Measurements from ENCODE around the gene ACOXL. TPM values are rescaled to one million over a fixed set of nuclear protein-coding genes. Genes with fewer than 3 reads are reported as not detected.

Gene ACOXL
- total and polyA plus RNA-seq, 2 donors (not counting 3 experiments of a cell fraction or from before 2014, with no cell fraction given) = not detected

DNA sequence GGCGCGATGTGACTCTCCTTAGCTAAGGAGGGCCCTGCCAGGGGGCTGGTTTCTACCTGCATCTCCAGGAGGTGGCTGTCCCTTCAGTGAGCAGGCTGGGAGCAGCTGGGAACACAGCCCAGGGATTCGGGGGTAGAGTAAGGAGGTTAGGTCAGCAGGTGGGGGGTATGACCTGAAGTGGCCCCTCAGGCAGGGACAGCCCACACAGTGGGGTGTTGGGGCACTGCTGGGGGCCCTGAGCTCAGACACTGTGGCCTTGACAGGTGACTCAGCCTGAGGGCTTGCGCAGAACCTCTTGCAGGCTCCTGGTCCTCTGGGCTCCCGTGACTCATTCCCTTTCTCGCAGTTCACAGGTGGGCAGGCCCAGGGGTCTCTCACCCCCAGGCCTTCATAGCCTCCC is 202.6 kb downstream of the ACOXL start:
- DNase-seq (ENCODE audit: low read depth, low spot score) (no peak), FAIRE-seq (no peak)
- Histone ChIP-seq H3K4me3 (replicated peaks in 1 of 3; ENCODE audit: insufficient read depth in 1 of 3, low read depth in 1 of 3, low read length in 3 of 3) (no peak overlapping the region), H3K4me1 (ENCODE audit: control insufficient read depth, extremely low read depth, insufficient read depth, low read length) (no peaks in the 10 kb centered on the region), H3K9me1 (replicated peaks; ENCODE audit: control insufficient read depth, extremely low read depth, insufficient read depth, low read length) (no peaks in the 10 kb centered on the region), H3K27me3 (ENCODE audit: control insufficient read depth in 2 of 2, insufficient read depth in 2 of 2, low read length in 2 of 2) (peaks cover under 1 to 4% of the 10 kb centered on the region in 2 experiments), H3K36me3 (ENCODE audit: control insufficient read depth in 2 of 2, extremely low read depth in 1 of 2, insufficient read depth in 2 of 2, low read length in 2 of 2) (no peaks in the 10 kb centered on the region), H3K79me2 (ENCODE audit: control insufficient read depth, insufficient read depth, low read length) (no peaks in the 10 kb centered on the region), H2AFZ (ENCODE audit: low read depth, low read length) (no peak overlapping the region), H3K4me2 (ENCODE audit: insufficient read depth, low read length) (no peak overlapping the region), H3K9ac (replicated peaks; ENCODE audit: extremely low read depth, insufficient read depth, low read length) (no peak overlapping the region), H4K20me1 (replicated peaks; ENCODE audit: control insufficient read depth, extremely low read depth, insufficient read depth, low read length) (no peaks in the 10 kb centered on the region), H3K27ac (ENCODE audit: insufficient read depth, low read depth, low read length) (no peak overlapping the region), H3K9me3 (replicated peaks; ENCODE audit: control insufficient read depth, insufficient read depth, low read length) (no peaks in the 10 kb centered on the region)
- dilution Hi-C loops (cut with MboI; ENCODE audit: extremely low pct_ligation_motif_present, low sequenced_read_pairs) = no loop called here
- ChIA-PET CTCF (no interaction called here), POLR2A (no interaction called here)
- BruUV-seq (replicated peaks) = no TSS peak
- intact Hi-C loops (cut with micrococcal nuclease) = no loop called here
- TF ChIP-seq EZH2 (IDR thresholded peaks at IDR 0.05; ENCODE audit: borderline replicate concordance, low read depth, low read length, severe bottlenecking) (no peak), FOS (IDR thresholded peaks at IDR 0.05; ENCODE audit: borderline replicate concordance, insufficient read depth, low read length) (no peak), MYC (IDR thresholded peaks at IDR 0.05; ENCODE audit: low read depth, low read length) (no peak), JUN (IDR thresholded peaks at IDR 0.05; ENCODE audit: borderline replicate concordance, insufficient read depth, insufficient read length, low read depth) (no peak), POLR2AphosphoS5 (IDR thresholded peaks at IDR 0.05; ENCODE audit: insufficient read depth, low read depth, low read length) (no peak), GATA2 (IDR thresholded peaks at IDR 0.05; ENCODE audit: insufficient read depth, insufficient read length, low read depth, low read length) (no peak), MAX (IDR thresholded peaks at IDR 0.05; ENCODE audit: insufficient read depth, insufficient read length) (no peak), POLR2A (IDR thresholded peaks at IDR 0.05; ENCODE audit: low read depth, low read length) (no peak)
- TF ChIP-seq, protein P1, sequence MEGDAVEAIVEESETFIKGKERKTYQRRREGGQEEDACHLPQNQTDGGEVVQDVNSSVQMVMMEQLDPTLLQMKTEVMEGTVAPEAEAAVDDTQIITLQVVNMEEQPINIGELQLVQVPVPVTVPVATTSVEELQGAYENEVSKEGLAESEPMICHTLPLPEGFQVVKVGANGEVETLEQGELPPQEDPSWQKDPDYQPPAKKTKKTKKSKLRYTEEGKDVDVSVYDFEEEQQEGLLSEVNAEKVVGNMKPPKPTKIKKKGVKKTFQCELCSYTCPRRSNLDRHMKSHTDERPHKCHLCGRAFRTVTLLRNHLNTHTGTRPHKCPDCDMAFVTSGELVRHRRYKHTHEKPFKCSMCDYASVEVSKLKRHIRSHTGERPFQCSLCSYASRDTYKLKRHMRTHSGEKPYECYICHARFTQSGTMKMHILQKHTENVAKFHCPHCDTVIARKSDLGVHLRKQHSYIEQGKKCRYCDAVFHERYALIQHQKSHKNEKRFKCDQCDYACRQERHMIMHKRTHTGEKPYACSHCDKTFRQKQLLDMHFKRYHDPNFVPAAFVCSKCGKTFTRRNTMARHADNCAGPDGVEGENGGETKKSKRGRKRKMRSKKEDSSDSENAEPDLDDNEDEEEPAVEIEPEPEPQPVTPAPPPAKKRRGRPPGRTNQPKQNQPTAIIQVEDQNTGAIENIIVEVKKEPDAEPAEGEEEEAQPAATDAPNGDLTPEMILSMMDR (IDR thresholded peaks at IDR 0.05; ENCODE audit: extremely low read depth in 1 of 2, insufficient read depth in 1 of 2, low read depth in 1 of 2, low read length in 2 of 2) = no peak
